ENCODE data around the gene STARD6.

Gene STARD6

GRCh38 chr18:54382076-54382475, 24.4 kb upstream of the STARD6 start:
- no peak for DNase-seq (ENCODE audit: low read depth in 2 of 2)
- TF ChIP-seq CTCF (IDR thresholded peaks at IDR 0.05; ENCODE audit: low read depth, low read length), result no peak
- no peak overlapping the region for H3K4me3 ChIP-seq (replicated peaks in 1 of 2; ENCODE audit: low read depth in 2 of 2, low read length in 2 of 2)

DNA sequence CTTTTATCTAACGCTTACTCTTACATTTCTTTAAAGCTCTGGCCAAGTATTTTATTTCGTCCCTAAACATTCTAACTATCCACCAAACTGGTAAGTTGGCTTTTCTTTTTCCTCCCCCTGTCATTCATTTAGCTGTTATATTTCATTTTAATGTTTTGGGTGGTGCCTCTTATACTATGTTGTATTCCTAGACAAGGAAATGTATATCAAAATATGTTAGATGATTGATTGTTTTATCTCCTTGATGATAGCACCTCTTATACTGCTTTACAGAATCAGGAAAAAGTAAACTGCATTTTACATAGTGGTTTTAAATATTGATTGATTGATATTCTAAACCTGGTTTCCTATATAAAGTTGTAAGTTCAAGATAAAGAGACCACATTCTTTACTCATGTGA, 24.0 kb upstream of the STARD6 start:
- no peak for DNase-seq (ENCODE audit: low read depth in 2 of 2)
- no peak overlapping the region for H3K4me3 ChIP-seq (replicated peaks in 1 of 2; ENCODE audit: low read depth in 2 of 2, low read length in 2 of 2)
- TF ChIP-seq CTCF (IDR thresholded peaks at IDR 0.05; ENCODE audit: low read depth, low read length), result no peak

DNA sequence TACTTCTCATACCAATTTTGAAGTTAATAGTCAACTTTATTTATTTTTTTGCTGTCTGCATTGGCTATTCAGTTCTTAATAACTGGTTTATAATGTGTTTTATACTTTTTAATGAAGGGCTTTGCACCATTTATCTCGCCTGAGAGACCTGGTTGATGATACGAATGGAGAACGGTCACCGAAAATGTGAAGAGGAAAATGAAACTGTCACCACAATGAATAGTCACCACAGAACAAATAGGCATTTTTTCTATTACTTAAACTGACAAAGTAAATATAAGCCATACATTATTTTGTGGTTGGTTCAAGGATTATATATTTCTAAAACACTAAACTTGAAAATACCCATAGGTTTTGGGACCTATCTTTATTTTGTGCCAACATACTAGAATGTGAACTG, 20.4 kb upstream of the STARD6 start:
- no peak for TF ChIP-seq CTCF (IDR thresholded peaks at IDR 0.05; ENCODE audit: low read depth, low read length)
- DNase-seq (ENCODE audit: low read depth in 2 of 2), result no peak

GRCh38 chr18:54360406-54360805, 2.7 kb upstream of the STARD6 start:
- peak; percentile 6 to 26 for DNase-seq (ENCODE audit: low read depth in 2 of 2)
- H3K4me3 ChIP-seq (replicated peaks in 1 of 2; ENCODE audit: low read depth in 2 of 2, low read length in 2 of 2), result no peak overlapping the region
- no peak for TF ChIP-seq CTCF (IDR thresholded peaks at IDR 0.05; ENCODE audit: low read depth, low read length)

More for the DNA sequence above, 20.4 kb upstream of the STARD6 start:
- H3K4me3 ChIP-seq (replicated peaks in 1 of 2; ENCODE audit: low read depth in 2 of 2, low read length in 2 of 2), result no peak overlapping the region

DNA sequence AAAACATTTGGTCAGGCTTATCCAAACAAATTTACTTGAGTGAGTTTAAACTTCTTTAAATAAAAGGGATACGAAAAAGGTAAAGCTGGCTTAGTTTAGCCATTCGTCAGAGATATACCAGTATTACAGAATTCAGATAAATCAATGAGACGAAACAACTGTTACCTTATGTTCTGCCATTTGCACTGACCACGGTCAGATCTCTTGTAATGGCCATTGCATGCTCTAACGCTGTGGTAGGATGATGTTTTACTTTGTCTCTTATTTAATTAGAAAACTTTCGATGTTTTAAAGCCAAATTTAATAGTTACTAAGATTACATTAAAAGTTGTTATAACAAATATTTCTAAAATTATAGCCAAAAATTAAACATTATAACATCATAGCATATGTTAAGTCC, 1.6 kb upstream of the STARD6 start:
- DNase-seq (ENCODE audit: low read depth in 2 of 2), result peak; percentile 11 to 24
- peak overlapping the region; percentile 87 to 96 for H3K4me3 ChIP-seq (replicated peaks in 1 of 2; ENCODE audit: low read depth in 2 of 2, low read length in 2 of 2)

GRCh38 chr18:54358495-54359040, 910 bp upstream of the STARD6 start:
- H3K4me3 ChIP-seq (replicated peaks in 1 of 2; ENCODE audit: low read depth in 2 of 2, low read length in 2 of 2), result peak overlapping the region; percentile 87 to 96
- DNase-seq (ENCODE audit: low read depth in 2 of 2), result peak; percentile 29 to 44
- no peak for TF ChIP-seq CTCF (IDR thresholded peaks at IDR 0.05; ENCODE audit: low read depth, low read length)

More for the DNA sequence above, 1.6 kb upstream of the STARD6 start:
- TF ChIP-seq CTCF (IDR thresholded peaks at IDR 0.05; ENCODE audit: low read depth, low read length), result no peak

DNA sequence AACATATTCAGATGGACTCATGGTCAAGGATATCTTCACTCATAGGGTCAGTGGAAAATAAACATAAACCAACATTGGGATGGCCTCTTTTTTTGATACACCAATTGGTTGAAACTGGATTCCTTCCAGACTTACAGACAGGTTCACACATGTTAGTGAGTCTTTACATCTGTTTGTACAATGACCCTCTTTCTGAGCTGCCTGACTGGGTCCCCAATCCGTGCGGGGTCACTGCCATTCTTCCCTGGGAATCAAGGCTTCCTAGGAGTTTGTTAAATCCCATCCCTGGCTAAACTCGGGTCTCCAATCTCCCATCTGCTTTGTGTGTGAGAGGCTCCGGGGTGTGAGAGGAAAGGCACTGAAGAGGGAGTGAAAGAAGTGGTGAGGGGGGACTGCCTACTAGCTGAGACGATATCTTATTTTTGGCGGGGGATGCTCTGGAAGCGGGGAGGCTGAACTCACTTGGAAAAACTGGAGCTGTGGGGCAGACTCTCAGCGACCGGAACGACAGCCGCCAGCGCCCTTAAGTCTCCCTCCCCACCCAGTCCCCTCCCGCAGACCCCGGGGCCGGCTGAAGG, 487 bp downstream of the STARD6 start:
- TF ChIP-seq CTCF (IDR thresholded peaks at IDR 0.05; ENCODE audit: low read depth, low read length), result no peak
- DNase-seq (ENCODE audit: low read depth in 2 of 2), result peak in 1 of 2 donors; percentile 2
- H3K4me3 ChIP-seq (replicated peaks in 1 of 2; ENCODE audit: low read depth in 2 of 2, low read length in 2 of 2), result peak overlapping the region; percentile 87 to 96

Measured in cardiac fibroblast (primary cell).